GM18520 (cell line): ENCODE data around the gene ZDHHC9.

Experiments used
- ATAC-seq: cut with Tn5 transposase; IDR thresholded peaks from one replicate; pipeline ENCODE4 v1.9.1; 2021; ENCODE audit not compliant: unreplicated experiment

Gene ZDHHC9

DNA sequence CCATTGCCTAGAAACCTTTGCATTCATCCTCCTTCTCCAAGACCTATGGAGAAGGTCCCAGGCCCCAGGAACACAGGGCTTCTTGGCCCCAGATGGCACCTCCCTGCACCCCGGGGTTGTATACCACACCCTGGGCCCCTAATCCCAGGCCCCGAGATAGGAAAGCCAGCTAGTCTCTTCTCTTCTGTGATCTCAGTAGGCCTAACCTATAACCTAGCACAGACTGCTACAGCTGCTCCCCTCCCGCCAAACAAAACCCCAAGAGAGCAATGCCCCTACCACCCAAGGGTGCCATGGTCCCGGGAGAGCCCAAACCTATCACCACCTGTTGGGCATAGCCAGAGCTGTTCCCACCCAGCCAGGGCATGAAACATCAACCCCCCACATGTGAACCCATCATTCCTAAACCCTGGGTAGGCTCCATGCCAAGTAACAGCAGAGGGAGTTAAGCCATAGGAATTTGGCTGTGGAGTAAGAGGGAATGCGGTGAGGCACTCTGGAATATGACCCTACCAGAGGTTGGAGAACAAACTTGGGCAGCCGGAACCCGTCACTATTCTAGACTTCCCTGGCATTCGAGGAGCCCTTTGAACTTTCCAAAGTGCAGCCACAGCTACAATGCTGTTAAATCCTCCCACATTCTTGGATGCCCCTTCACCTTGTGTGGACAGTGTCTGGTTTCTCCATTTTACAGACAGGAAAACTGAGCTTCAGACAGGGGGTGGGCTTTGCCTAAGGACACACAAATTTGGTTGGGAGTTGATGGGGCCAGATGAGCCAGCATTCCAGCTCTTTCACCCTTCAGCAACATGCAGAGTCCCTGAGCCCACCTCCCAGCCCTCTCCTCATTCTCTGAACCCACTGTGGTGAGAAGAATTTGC, 74.9 kb downstream of the ZDHHC9 start:
- no peak for ATAC-seq

- no peak for ATAC-seq
These were observed 75.5 kb downstream of the ZDHHC9 start for GRCh38 chrX:129768186-129768585.

DNA sequence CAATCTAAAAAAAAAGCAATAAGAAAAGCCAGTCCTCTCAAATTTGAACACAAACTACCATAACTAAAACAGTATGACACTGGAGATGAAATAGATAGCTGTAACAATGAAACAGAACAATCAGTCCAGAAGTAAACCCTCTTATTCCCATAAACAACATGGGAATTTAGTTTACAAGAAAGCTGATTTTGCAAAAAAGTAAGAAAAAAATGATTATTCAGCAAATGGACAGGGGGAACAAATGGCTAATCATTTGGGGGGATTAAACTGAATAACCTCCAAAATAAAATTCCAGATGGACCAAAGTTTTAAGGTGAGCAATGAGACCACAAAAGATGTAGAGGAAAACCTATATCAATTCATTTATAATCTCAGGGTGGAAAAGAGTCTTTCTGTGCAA, 80.0 kb downstream of the ZDHHC9 start:
- no peak for ATAC-seq

GRCh38 chrX:129762448-129762847, 81.2 kb downstream of the ZDHHC9 start:
- no peak for ATAC-seq

DNA sequence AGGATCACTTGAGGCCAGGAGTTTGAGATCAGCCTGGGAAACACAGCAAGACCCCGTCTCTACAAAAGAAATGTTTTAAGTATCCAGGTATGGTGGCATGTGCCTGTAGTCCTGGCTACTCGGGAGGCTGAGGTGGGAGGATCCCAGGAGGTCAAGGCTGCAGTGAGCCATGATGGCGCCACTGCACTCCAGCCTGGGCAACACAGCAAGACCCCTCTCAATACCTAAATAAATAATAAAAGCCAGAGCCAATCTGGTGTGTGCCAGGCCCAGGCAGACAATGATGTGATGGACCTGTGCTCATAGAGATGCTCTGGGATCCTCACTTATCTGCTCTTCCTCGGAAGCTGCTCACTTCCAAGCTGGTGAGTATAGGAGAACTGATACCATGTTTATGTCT, 82.1 kb downstream of the ZDHHC9 start:
- ATAC-seq = no peak

GRCh38 chrX:129760981-129761380, 82.7 kb downstream of the ZDHHC9 start:
- ATAC-seq = no peak

- no peak for ATAC-seq
These were observed 83.5 kb downstream of the ZDHHC9 start for GRCh38 chrX:129760155-129760554.

DNA sequence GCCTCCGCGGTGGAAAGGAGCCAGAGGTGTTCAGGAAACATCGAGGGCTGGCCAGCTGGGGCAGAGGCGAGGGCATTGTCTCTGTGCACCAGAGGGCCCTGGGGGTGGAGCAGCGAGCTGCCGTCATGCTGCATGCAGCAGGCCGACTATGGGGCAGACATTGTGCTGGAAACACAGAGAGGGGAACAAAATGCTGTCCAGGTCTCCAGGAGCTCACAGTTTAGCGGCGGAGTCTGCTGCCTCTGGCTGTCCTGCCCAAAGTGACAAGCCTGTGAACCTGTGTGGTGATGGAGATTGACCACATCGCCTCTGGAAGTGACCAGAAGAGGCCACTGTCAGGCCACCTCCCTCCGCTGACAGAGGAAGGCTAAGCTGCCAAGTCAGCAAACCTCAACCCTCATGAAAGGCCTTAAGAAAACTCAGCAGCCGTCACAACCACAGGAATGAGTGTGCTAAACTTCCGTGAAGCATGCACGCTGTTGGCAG, 84.1 kb downstream of the ZDHHC9 start:
- ATAC-seq = no peak

- no peak for ATAC-seq
These were observed 87.7 kb downstream of the ZDHHC9 start for GRCh38 chrX:129755779-129756650.

- no peak for ATAC-seq
These were observed 89.3 kb downstream of the ZDHHC9 start for GRCh38 chrX:129754056-129755024.
